GM12892 (cell line): ENCODE measurements around the gene GGT5.

Experiments
- POLR2A ChIP-seq: IDR thresholded peaks from 2 replicates; pipeline ENCODE4 v1.6.1; 2011; ENCODE audit warnings: low read depth, low read length, control low read depth
- POLR2AphosphoS5 ChIP-seq: IDR thresholded peaks from 2 replicates; pipeline ENCODE4 v1.6.1; 2011; ENCODE audit warnings: low read depth, low read length, control low read depth
- TAF1 ChIP-seq: IDR thresholded peaks from 2 replicates; pipeline ENCODE4 v1.6.1; 2011; ENCODE audit warnings: low read depth, mild to moderate bottlenecking, control low read depth, low read length, borderline replicate concordance

- TF ChIP-seq TAF1 = no peak
- no peak for TF ChIP-seq POLR2A
- no peak for TF ChIP-seq POLR2AphosphoS5
Measured at GRCh38 chr22:24230911-24231656, 13.8 kb downstream of the GGT5 start.
